ENCODE data around the gene SMYD3. TPM values are rescaled to one million over a fixed set of nuclear protein-coding genes. Genes with fewer than 3 reads are reported as not detected.

SMYD3 gene
- total RNA-seq, 2 experiments from 2014 or later = 18.1 to 26.8 TPM

DNA sequence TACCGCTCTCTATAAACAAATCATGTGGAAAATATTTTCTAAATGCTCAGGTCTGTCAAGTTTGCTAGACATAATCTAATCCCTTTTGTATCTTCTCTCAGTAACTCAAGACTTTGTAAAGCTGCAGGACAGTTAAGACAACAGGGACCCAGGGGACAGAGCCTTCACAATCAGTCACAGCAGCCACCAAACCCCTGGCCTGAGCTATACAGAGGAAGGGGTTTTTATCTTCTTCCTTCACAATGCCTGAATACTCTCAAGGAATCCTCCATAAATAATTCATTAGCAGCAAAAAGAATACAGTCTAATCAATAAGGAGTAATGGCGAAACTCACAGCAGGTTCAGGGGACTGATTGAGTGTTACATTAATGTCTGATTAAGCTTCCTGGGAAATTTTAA, 368.3 kb downstream of the SMYD3 start:
- CTCF ChIA-PET = interaction anchor here (1.2 kb wide), 1 partner anchor 8 kb away, joined by 5 read pairs; no protein-coding TSS in a partner anchor
- H3K27me3 Mint-ChIP-seq = no peaks in the 10 kb centered on the region
- H3K4me3 Mint-ChIP-seq = no peak overlapping the region
- H3K4me1 Mint-ChIP-seq = no peaks in the 10 kb centered on the region
- no peaks in the 10 kb centered on the region for H3K9me3 Mint-ChIP-seq (ENCODE audit: low read depth)
- H3K27ac Mint-ChIP-seq = no peak overlapping the region
- no peak for DNase-seq
- no peaks in the 10 kb centered on the region for H3K36me3 Mint-ChIP-seq
- no peak for ATAC-seq

DNA sequence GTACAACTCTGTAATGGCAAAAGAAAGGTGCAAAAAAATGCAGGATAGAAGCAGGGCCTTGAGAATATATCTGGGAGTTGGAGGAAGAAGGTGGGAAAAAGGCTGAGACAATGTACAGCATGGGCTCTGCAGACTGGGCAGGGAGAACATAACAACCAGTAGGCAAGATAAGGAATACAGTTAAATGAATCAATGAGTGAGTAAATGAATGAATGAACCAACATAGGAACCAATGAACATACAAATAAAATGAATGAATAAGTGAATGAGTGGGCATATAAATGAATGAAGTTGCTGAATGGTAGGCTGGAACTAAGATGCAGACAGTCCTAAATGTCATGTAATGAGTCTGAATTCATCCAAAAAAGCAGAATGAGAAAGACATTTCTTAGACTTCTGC, 370.6 kb downstream of the SMYD3 start:
- DNase-seq = no peak
- Mint-ChIP-seq H3K4me3 (no peak overlapping the region), H3K9me3 (ENCODE audit: low read depth) (no peaks in the 10 kb centered on the region), H3K27me3 (no peaks in the 10 kb centered on the region), H3K36me3 (peaks cover 2% of the 10 kb centered on the region), H3K27ac (no peak overlapping the region), H3K4me1 (no peaks in the 10 kb centered on the region)
- no peak for ATAC-seq
- CTCF ChIA-PET = no interaction called here

DNA sequence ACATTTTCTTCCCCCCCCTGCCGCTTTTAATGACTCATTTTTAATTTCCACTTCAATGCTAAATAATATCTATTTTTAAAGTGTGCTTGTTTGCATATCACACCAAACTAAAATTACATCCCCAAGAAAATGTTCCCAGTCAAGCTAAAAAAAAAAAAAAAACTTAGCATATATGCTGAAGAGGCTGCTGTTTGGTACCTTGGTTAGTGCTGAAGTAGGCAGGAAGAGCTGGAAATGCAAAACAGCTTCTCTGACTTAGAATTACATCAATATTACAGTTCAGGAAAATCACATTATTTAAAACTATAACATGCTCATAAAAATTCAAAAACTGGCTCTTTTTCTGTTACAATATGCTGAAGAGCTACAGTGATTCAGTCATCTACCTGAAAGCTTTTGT, 372.3 kb downstream of the SMYD3 start:
- Mint-ChIP-seq H3K4me1 (no peaks in the 10 kb centered on the region), H3K4me3 (no peak overlapping the region), H3K27ac (no peak overlapping the region), H3K36me3 (peaks cover 2% of the 10 kb centered on the region), H3K9me3 (ENCODE audit: low read depth) (no peaks in the 10 kb centered on the region), H3K27me3 (no peaks in the 10 kb centered on the region)
- no peak for ATAC-seq
- CTCF ChIA-PET = interaction anchor here (1.0 kb wide), 1 partner anchor 11 kb away, joined by 3 read pairs; no protein-coding TSS in a partner anchor
- DNase-seq = no peak

DNA sequence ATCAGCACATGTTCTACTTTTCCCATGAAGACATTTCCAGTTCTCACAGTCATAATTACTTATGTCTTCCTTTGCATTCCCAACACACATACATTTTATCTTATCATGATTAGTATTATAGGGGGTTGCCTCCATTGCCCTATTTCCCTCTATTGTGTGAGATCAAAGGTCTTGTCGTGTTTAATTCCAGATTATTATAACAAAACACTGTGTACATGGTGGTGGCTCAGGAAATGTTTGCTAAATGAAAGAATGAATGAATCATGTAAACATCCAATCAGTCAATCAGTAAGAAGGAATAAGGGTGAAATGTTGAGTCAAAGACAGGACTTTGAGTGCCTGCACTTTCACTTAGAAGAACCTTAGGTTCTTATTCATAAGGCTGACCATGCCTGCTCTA, 376.0 kb downstream of the SMYD3 start:
- H3K4me1 Mint-ChIP-seq = no peaks in the 10 kb centered on the region
- H3K36me3 Mint-ChIP-seq = peaks cover 3% of the 10 kb centered on the region
- H3K4me3 Mint-ChIP-seq = no peak overlapping the region
- H3K9me3 Mint-ChIP-seq (ENCODE audit: low read depth) = no peaks in the 10 kb centered on the region
- no peak overlapping the region for H3K27ac Mint-ChIP-seq
- no peaks in the 10 kb centered on the region for H3K27me3 Mint-ChIP-seq
- ATAC-seq (no peak), DNase-seq (no peak)
- CTCF ChIA-PET = interaction anchor here (1.6 kb wide), 1 partner anchor 8 kb away, joined by 5 read pairs; no protein-coding TSS in a partner anchor

DNA sequence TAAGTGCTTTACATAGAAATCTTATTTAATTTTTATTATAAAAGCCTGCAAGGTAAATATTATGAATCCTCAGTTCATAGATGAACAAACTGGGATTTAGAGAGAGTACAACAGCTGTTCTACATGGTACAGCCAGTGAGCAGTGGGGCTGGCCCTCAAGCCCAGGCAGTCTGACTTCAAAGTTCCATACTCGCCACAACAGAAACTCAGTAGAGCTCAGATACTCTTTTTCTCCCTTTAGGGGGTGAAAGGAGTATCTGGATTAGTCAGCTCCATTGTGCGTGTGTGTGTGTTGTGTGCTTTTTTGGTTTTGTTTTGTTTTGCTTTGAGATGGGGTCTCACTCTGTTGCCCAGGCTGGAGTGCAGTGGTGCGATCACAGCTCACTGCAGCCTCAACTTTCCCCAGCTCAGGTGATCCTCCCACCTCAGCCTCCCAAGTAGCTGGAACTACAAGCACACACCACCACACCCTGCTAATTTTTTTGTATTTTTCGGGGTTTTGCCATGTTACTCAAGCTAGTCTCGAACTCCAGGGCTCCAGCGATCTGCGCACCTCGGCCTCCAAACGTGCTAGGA, 378.5 kb downstream of the SMYD3 start:
- Mint-ChIP-seq H3K27ac (no peak overlapping the region), H3K36me3 (peaks cover 3% of the 10 kb centered on the region), H3K9me3 (ENCODE audit: low read depth) (no peaks in the 10 kb centered on the region), H3K27me3 (no peaks in the 10 kb centered on the region), H3K4me1 (no peaks in the 10 kb centered on the region), H3K4me3 (no peak overlapping the region)
- CTCF ChIA-PET = interaction anchor here (0.7 to 0.9 kb wide), 2 partner anchors 19 to 27 kb away, joined by 3 read pairs; no protein-coding TSS in a partner anchor
- ATAC-seq (no peak), DNase-seq (no peak)

DNA sequence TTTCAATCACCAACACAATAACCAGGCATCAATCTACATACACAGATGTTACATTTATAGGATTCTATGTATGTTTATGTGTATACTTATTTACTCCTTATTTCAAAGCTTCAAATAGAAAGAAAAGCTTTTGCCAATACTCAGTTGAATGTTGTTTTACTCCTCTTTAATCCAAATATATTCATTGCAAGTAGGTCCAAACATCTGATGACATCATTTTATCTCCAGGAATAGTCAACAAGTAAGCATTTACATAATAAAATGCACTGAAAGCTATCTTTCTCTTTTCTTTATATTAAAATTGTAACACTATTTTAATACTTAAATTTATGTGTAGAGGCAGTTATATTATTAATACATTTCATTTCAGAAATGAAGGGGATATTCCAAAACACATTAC, 380.5 kb downstream of the SMYD3 start:
- CTCF ChIA-PET = no interaction called here
- Mint-ChIP-seq H3K9me3 (ENCODE audit: low read depth) (no peaks in the 10 kb centered on the region), H3K27me3 (no peaks in the 10 kb centered on the region), H3K4me3 (no peak overlapping the region), H3K27ac (no peak overlapping the region), H3K36me3 (peaks cover 1% of the 10 kb centered on the region), H3K4me1 (no peaks in the 10 kb centered on the region)
- ATAC-seq (no peak), DNase-seq (no peak)

DNA sequence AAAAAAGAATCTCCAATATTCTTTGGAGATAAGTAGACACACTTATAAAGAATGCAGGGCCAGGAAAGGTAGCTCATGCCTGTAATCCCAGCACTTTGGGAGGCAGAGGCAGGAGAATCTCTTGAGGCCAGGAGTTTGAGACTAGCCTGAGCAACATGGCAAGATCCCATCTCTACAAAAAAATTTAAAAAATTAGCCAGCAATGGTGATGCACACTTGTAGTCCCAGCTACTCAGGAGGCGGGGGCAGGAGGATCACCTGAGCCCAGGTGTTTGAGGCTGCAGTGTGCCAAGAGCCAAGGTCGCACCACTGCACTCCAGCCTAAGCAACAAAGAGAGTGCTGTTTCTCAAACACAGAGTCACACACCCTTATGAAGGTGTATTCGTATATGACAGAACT, 385.0 kb downstream of the SMYD3 start:
- Mint-ChIP-seq H3K9me3 (ENCODE audit: low read depth) (no peaks in the 10 kb centered on the region), H3K27ac (no peak overlapping the region), H3K4me3 (no peak overlapping the region), H3K27me3 (no peaks in the 10 kb centered on the region), H3K36me3 (no peaks in the 10 kb centered on the region), H3K4me1 (peaks cover 7% of the 10 kb centered on the region)
- ATAC-seq = no peak
- CTCF ChIA-PET = no interaction called here
- DNase-seq = no peak

DNA sequence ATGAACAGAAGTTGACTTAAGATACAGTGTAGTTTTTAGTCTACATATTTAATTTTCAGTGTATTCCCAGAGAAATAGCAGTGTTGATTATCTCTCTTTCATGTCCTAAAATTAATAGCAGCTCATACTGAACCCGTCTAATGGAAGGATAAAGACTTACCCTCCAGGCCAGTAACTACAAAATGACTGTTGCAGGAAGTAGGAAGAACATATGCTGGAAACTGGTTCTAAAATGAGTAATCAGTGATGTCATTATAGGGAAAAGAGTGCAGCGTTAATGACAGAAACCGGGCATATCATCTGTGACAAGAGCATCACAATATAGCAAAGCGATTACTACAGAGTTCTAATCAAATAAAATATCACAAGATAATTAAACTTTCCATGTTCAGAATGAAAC, 385.5 kb downstream of the SMYD3 start:
- no peak for ATAC-seq
- Mint-ChIP-seq H3K27me3 (no peaks in the 10 kb centered on the region), H3K4me1 (peaks cover 12% of the 10 kb centered on the region), H3K4me3 (no peak overlapping the region), H3K36me3 (no peaks in the 10 kb centered on the region), H3K27ac (no peak overlapping the region), H3K9me3 (ENCODE audit: low read depth) (no peaks in the 10 kb centered on the region)
- CTCF ChIA-PET = no interaction called here
- DNase-seq = no peak

DNA sequence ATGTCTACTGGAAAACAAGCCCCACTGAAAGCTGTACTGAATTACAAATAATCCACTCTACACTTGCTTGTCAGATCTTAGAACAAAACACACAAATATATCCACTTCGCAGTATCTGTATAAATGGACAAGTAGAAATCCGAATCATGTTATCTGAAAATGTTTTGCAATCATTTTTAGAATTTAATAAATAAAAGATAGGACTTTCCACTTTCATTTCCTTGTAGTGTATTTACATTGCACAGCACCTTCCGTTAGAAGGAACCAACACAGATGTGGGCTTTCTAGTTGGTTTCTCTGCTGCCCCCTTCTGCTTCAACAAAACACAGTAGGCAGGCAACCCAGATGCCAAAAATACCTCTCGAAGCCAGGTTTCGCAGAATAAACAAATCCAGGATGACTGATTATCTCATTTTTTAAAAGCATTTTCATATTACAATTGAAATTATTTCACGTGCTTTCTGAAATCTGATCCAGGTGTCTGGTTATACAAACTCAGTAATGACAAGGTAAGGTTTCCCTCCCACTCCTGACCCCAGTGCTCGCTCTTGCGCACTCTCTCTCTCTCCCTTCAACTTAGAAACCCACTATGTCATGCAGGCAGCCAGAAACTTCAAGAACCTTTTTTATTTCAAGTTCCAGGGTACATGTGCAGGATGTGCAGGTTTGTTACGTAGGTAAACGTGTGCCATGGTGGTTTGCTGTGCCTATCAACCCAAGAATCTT, 389.9 kb downstream of the SMYD3 start:
- Mint-ChIP-seq H3K9me3 (ENCODE audit: low read depth) (no peaks in the 10 kb centered on the region), H3K27ac (peak overlapping the region; percentile 57), H3K36me3 (no peaks in the 10 kb centered on the region), H3K4me1 (peaks cover 16% of the 10 kb centered on the region), H3K4me3 (peak overlapping the region; percentile 64), H3K27me3 (no peaks in the 10 kb centered on the region)
- ATAC-seq = peak; percentile 87
- CTCF ChIA-PET = interaction anchor here (0.8 kb wide), 1 partner anchor 94 kb away, joined by 3 read pairs; no protein-coding TSS in a partner anchor
- DNase-seq = peak; percentile 59

DNA sequence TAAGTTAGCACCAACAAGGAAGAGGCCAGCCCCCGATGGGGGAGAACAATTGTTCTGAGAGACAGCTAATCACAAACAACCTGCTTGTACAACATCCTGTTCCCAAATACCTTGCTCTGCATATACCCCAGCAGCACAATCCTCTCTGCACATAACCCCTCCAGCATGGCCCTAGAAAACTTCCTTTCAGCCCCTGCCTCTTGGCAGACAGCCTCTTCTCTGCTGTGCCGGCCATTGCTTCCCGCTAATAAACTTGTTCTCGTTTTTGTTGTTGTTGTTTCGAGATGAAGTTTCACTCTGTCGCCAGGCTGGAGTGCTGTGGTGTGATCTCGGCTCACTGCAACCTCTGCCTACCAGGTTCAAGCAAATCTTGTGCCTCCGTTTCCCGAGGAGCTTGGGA, 392.7 kb downstream of the SMYD3 start:
- H3K27me3 Mint-ChIP-seq = no peaks in the 10 kb centered on the region
- peaks cover 16% of the 10 kb centered on the region for H3K4me1 Mint-ChIP-seq
- H3K9me3 Mint-ChIP-seq (ENCODE audit: low read depth) = no peaks in the 10 kb centered on the region
- CTCF ChIA-PET = no interaction called here
- H3K4me3 Mint-ChIP-seq = no peak overlapping the region
- H3K27ac Mint-ChIP-seq = no peak overlapping the region
- DNase-seq = no peak
- ATAC-seq = no peak
- H3K36me3 Mint-ChIP-seq = no peaks in the 10 kb centered on the region

DNA sequence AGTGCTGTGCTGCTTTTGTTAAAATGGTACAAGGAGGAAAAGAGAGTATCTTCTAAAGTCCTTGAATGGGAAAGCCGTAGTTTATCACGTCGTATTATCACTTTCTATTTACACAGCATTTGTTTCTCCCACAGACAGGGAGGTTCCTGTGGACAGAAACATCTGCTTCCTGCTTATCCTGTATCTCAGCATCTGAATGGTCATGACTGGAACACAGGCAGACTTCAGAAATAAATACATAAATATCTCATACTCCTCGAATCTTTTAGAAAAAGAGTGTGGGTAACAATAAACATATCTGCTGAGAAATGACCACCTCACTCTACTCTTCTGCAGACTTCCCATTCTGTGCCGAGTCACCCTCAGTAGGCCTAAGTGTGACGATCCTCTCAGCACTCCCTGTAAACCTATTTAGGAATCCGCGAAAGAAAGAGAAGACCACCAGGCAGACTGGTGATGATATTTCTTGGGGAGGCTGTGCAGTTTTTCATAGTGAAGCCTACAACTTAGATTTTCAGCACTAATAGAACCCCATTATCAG, 393.5 kb downstream of the SMYD3 start:
- Mint-ChIP-seq H3K4me1 (peaks cover 16% of the 10 kb centered on the region), H3K27ac (no peak overlapping the region), H3K36me3 (no peaks in the 10 kb centered on the region), H3K9me3 (ENCODE audit: low read depth) (no peaks in the 10 kb centered on the region), H3K27me3 (no peaks in the 10 kb centered on the region), H3K4me3 (no peak overlapping the region)
- no peak for ATAC-seq
- CTCF ChIA-PET = no interaction called here
- no peak for DNase-seq

DNA sequence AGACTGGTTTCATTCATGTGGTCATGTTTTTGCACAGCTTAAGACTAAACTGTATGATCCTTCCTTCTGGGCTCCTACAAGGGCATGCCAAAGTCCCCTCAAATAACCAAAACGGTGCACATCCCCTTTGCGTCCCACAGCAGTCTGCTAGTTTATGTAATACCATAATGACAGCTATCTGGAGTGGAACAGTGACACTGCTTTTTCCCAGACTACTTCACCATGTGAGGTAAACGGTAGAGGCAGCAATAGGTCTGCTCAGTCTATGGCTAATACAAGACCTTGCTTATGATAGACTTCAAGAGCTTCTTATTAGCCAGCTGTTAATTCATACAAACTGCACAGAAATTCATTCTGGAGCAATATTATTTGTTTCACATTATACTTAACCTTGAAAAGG, 395.5 kb downstream of the SMYD3 start:
- Mint-ChIP-seq H3K27me3 (no peaks in the 10 kb centered on the region), H3K27ac (no peak overlapping the region), H3K9me3 (ENCODE audit: low read depth) (no peaks in the 10 kb centered on the region), H3K4me1 (peaks cover 5% of the 10 kb centered on the region), H3K4me3 (no peak overlapping the region), H3K36me3 (no peaks in the 10 kb centered on the region)
- DNase-seq (no peak), ATAC-seq (no peak)
- CTCF ChIA-PET = no interaction called here

DNA sequence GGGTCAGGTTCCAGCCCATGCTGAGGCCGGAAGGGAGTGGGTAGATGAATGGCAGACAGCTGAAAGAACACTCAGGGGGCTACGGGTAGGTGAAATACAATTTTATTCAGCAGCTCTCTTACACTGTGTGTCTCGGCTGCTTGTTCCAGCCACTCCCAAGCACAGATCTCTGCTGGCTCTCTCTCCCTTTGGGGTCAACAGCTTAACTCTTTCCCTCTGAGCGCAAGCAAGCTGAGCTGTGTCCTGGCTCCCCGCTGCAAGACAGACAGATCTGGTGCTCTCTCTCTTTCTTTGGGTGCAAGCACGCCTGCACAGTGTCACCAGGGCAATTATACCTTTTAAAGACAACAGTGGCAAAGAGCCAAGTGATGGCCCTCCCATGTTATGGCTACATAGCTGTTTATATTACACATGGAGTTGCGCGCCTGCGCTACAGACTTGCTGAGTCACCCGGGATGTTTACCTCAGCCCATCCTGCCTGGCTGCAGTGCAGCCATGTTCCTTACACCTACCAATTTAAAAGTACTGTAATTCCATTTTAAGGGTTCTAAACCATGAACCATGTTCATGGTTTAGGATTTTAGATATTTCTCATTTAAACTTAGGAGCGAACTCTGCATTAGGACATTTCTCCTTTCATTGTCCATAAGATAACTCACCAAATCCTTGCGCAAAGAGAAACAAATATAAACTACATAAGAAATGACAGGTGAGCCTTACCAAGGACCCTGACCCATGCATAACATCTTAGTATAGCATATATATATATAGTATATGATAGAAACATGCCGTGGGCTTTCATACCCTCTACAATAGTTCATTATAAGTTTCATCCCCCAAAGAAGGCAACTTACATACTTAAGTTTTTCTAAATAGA, 396.5 kb downstream of the SMYD3 start:
- CTCF ChIA-PET = no interaction called here
- no peaks in the 10 kb centered on the region for H3K9me3 Mint-ChIP-seq (ENCODE audit: low read depth)
- H3K4me1 Mint-ChIP-seq = peaks cover 4% of the 10 kb centered on the region
- H3K27ac Mint-ChIP-seq = no peak overlapping the region
- no peak for ATAC-seq
- no peaks in the 10 kb centered on the region for H3K36me3 Mint-ChIP-seq
- no peak overlapping the region for H3K4me3 Mint-ChIP-seq
- DNase-seq = no peak
- no peaks in the 10 kb centered on the region for H3K27me3 Mint-ChIP-seq
